ENCODE results near the gene PIERCE2.

DNA sequence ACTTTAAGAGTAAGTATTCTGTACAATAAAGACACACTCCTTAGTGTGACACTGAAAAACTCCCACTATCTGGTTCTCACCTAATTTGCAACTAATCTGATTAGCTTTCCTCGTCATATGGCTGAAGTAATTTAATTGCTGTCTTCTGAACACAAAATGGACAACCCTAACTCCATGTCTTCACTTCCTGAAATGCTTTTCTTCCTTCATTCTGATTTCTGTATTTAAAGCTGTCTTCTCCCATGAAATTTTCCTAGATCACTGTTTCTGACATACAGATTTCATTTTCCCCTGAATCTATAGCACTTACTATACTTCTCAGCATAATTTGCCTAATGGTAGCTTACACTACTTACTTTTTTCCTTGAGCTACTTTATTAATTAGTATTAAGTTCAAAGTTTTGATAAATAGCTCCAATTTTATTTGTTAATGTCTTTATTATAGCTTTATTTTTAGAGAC, 6.5 kb upstream of the PIERCE2 start:
- TF ChIP-seq, protein P1, sequence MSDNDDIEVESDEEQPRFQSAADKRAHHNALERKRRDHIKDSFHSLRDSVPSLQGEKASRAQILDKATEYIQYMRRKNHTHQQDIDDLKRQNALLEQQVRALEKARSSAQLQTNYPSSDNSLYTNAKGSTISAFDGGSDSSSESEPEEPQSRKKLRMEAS (IDR thresholded peaks at IDR 0.05): no peak
- TF ChIP-seq TAF1 (IDR thresholded peaks at IDR 0.05; ENCODE audit: low read depth): no peak

Measured in Ishikawa (cell line).